Left lung (tissue), 10 donors: ENCODE results near the gene STAB2. TPM values are rescaled to one million over a fixed set of nuclear protein-coding genes. Genes with fewer than 3 reads are reported as not detected.
"Not testable (repeated sequence)": the region's sequence is repeated elsewhere in the genome, so short reads cannot be mapped to it uniquely, and the experiment has no call there.

Source experiments
- ATAC-seq: fragments of 200-7000 bp; cut with Tn5 transposase; one replicate; pipeline ENCODE4 v1.9.1; 2020; ENCODE audit warnings: moderate library complexity
- DNase-seq, 4 donors: peaks; one replicate each; pipeline ENCODE4 v3.0.0-alpha.2; 2013 to 2020
- H3K27ac ChIP-seq, 2 donors: fragments of 200-600 bp; sonication (generic) in 1 of 2; one replicate each; pipeline versions ENCODE4 v1.5.0 to v1.8.0; 2020 to 2021
- H3K27me3 ChIP-seq, 2 donors: fragments of 200-600 bp; sonication (generic) in 1 of 2; one replicate each; pipeline versions ENCODE4 v1.5.0 to v1.8.0; 2020 to 2021
- H3K36me3 ChIP-seq, 2 donors: fragments of 200-600 bp; sonication (generic) in 1 of 2; one replicate each; pipeline versions ENCODE4 v1.5.0 to v1.8.0; 2020 to 2021
- H3K4me1 ChIP-seq, 2 donors: fragments of 200-600 bp; one replicate each; pipeline ENCODE4 v1.8.0; 2021
- H3K4me3 ChIP-seq, 2 donors: fragments of 200-600 bp; sonication (generic) in 1 of 2; one replicate each; pipeline versions ENCODE4 v1.5.0 to v1.8.0; 2020 to 2021; ENCODE audit warnings: mild to moderate bottlenecking in 1 of 2
- H3K9me3 ChIP-seq, 2 donors: fragments of 200-600 bp; sonication (generic) in 1 of 2; one replicate each; pipeline versions ENCODE4 v1.5.0 to v1.8.0; 2020 to 2021
- CTCF ChIP-seq, 2 donors: fragments of 200-600 bp; sonication (generic) in 1 of 2; IDR thresholded peaks; one replicate each; pipeline versions ENCODE4 v1.5.0 to v1.8.0; 2021; ENCODE audit warnings: antibody characterized with exemption in 2 of 2
- intact Hi-C, 2 donors: fragments of 100-400 bp; cut with DNase I; formaldehyde crosslinking; loops; one replicate each; pipeline versions ENCODE4 v1.11.2 to v1.14.2; 2022
- polyA plus RNA-seq, 6 donors: library from polyadenylated mRNA; unstranded; fragments of 120-200 nt; gene quantifications; one replicate each; pipeline ENCODE4 v1.2.1, GENCODE V29; 2013; ENCODE audit not compliant: insufficient read length in 6 of 6
- total RNA-seq, 2 donors: library from RNA; stranded (reverse); fragmentation: NEBNext Ultra II Directional; extraction: Animal tissue kit (Norgen Biotek cat#: 25700); gene quantifications; one replicate each; pipeline ENCODE4 v1.2.1, GENCODE V29; 2021
- donor health status: DM: no; HTN: yes; CAD: no.
- donor health status: DM: no; HTN: no; CAD: no.

STAB2 gene
- total and polyA plus RNA-seq, 8 donors: 1.3 to 41.9 (median 31.5) TPM

- no peak for TF ChIP-seq CTCF (IDR thresholded peaks at IDR 0.05)
- Histone ChIP-seq H3K4me3 (no peak overlapping the region), H3K27ac (no peak overlapping the region), H3K9me3 (peaks cover 0 to 4% of the 10 kb centered on the region in 2 donors), H3K27me3 (no peaks in the 10 kb centered on the region), H3K36me3 (no peaks in the 10 kb centered on the region), H3K4me1 (no peaks in the 10 kb centered on the region)
- DNase-seq (no peak), ATAC-seq (no peak)
- intact Hi-C loops: no loop called here
Measured at GRCh38 chr12:103642240-103642864, 55.3 kb downstream of the STAB2 start.

GRCh38 chr12:103645202-103645601 is 58.1 kb downstream of the STAB2 start:
- DNase-seq (no peak), ATAC-seq (no peak)
- Histone ChIP-seq H3K4me1 (no peaks in the 10 kb centered on the region), H3K27ac (no peak overlapping the region), H3K4me3 (no peak overlapping the region), H3K9me3 (no peaks in the 10 kb centered on the region), H3K36me3 (no peaks in the 10 kb centered on the region), H3K27me3 (no peaks in the 10 kb centered on the region)
- TF ChIP-seq CTCF (IDR thresholded peaks at IDR 0.05): no peak
- intact Hi-C loops: no loop called here

- no peak for ATAC-seq
- no peak overlapping the region for H3K4me3 ChIP-seq
- TF ChIP-seq CTCF (IDR thresholded peaks at IDR 0.05): no peak
- DNase-seq: no peak
- H3K4me1 ChIP-seq: no peaks in the 10 kb centered on the region
- no peak overlapping the region for H3K27ac ChIP-seq
- H3K36me3 ChIP-seq: no peaks in the 10 kb centered on the region
- intact Hi-C loops: no loop called here
- H3K9me3 ChIP-seq: no peaks in the 10 kb centered on the region
- no peaks in the 10 kb centered on the region for H3K27me3 ChIP-seq
Measured at GRCh38 chr12:103647267-103647666, 60.2 kb downstream of the STAB2 start.

DNA sequence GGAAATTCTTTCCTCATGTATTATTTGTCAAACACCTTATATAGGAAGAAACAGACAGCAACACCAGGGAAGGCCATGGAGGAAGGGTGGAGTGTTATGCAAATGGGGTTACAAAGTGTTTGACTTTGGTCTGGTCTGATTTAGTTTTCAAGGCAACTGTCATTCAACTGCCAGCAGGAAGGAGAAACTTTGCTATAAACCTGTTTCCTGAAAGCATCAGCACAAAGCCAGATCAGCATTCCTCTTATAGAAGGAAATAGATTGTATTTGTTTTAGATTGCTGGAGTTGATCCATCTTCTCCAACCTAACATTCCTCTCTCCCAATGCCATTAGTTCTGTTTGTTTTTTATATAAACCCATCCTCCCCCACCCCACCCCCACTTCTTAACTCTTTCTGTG is 65.7 kb downstream of the STAB2 start:
- intact Hi-C loops: no loop called here
- H3K9me3 ChIP-seq: no peaks in the 10 kb centered on the region
- H3K4me1 ChIP-seq: no peaks in the 10 kb centered on the region
- ATAC-seq: no peak
- no peak for TF ChIP-seq CTCF (IDR thresholded peaks at IDR 0.05)
- H3K27ac ChIP-seq: no peak overlapping the region
- H3K4me3 ChIP-seq: no peak overlapping the region
- H3K27me3 ChIP-seq: no peaks in the 10 kb centered on the region
- DNase-seq: no peak
- H3K36me3 ChIP-seq: no peaks in the 10 kb centered on the region

GRCh38 chr12:103653568-103654173 is 66.6 kb downstream of the STAB2 start:
- intact Hi-C loops, H3K4me1 ChIP-seq, H3K4me3 ChIP-seq, DNase-seq, H3K27ac ChIP-seq, H3K27me3 ChIP-seq, ATAC-seq, H3K9me3 ChIP-seq, H3K36me3 ChIP-seq: not testable (repeated sequence)

GRCh38 chr12:103654816-103655215 is 67.7 kb downstream of the STAB2 start:
- H3K4me3 ChIP-seq: no peak overlapping the region
- no peak for TF ChIP-seq CTCF (IDR thresholded peaks at IDR 0.05)
- no peak for ATAC-seq
- no peaks in the 10 kb centered on the region for H3K9me3 ChIP-seq
- no peaks in the 10 kb centered on the region for H3K4me1 ChIP-seq
- H3K27ac ChIP-seq: no peak overlapping the region
- intact Hi-C loops: no loop called here
- H3K36me3 ChIP-seq: no peaks in the 10 kb centered on the region
- H3K27me3 ChIP-seq: peaks cover 0 to 12% of the 10 kb centered on the region in 2 donors
- no peak for DNase-seq
